Measurements from ENCODE around the gene CDC20B. TPM values are rescaled to one million over a fixed set of nuclear protein-coding genes. Genes with fewer than 3 reads are reported as not detected.

Gene CDC20B
- total RNA-seq, 2 experiments from 2014 or later: not detected

GRCh38 chr5:55151923-55152842 lies 20.8 kb downstream of the CDC20B start:
- no peak for DNase-seq
- Mint-ChIP-seq H3K36me3 (ENCODE audit: low read depth) (no peaks in the 10 kb centered on the region), H3K4me3 (no peak overlapping the region), H3K27ac (no peak overlapping the region), H3K27me3 (ENCODE audit: low read depth) (peaks cover 7% of the 10 kb centered on the region), H3K4me1 (ENCODE audit: low read depth) (no peaks in the 10 kb centered on the region), H3K9me3 (peaks cover 3% of the 10 kb centered on the region)
- intact Hi-C loops (cut with micrococcal nuclease): no loop called here
- CTCF ChIA-PET: interaction anchor here (0.6 to 4.0 kb wide), 3 partner anchors 208 to 592 kb away, joined by 3 to 20 read pairs (median 4); no protein-coding TSS in a partner anchor

GRCh38 chr5:55149308-55149795 lies 23.6 kb downstream of the CDC20B start:
- intact Hi-C loops (cut with micrococcal nuclease): loop anchor here (5.0 kb wide), 2 partner anchors 47 to 112 kb away; partner anchors contain the start of gene GZMA
- Mint-ChIP-seq H3K4me3 (no peak overlapping the region), H3K27me3 (ENCODE audit: low read depth) (peaks cover 10% of the 10 kb centered on the region), H3K27ac (no peak overlapping the region), H3K36me3 (ENCODE audit: low read depth) (no peaks in the 10 kb centered on the region), H3K9me3 (no peaks in the 10 kb centered on the region), H3K4me1 (ENCODE audit: low read depth) (peaks cover 6% of the 10 kb centered on the region)
- no peak for DNase-seq
- CTCF ChIA-PET: interaction anchor here (1.2 kb wide), 1 partner anchor 241 kb away, joined by 4 read pairs; no protein-coding TSS in a partner anchor

DNA sequence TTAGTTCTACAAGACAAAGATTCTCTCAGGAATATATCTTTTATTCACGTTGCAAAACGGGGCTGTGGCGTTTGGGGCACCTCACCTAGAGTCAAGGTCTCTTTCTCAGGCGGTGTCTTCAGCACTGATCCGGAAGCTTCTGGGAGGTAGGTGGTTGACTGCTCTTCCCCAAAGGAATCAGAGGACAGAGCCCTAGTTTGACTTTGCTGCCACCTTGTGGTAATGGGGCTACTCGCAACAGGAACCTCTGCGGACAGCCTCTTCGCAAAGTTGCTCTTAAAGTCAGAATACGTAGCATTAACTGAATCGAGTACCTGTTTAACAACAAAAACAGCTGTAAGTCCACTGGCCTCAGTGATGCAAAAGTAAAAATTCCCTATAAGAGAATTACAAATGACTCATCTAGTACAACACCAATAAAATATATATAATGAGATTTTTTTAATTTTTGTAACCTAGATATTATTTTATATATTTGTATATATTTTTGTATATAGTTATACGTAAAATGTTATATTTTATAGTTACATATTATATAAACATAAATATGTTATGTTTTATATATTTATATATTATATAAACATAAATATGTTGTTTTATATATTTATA lies 26.3 kb downstream of the CDC20B start:
- H3K9me3 Mint-ChIP-seq: no peaks in the 10 kb centered on the region
- H3K27ac Mint-ChIP-seq: no peak overlapping the region
- CTCF ChIA-PET: interaction anchor here (0.7 to 7.0 kb wide), 24 partner anchors 8 to 261 kb away, joined by 3 to 87 read pairs (median 3); partner anchors contain the start of gene GPX8

DNA sequence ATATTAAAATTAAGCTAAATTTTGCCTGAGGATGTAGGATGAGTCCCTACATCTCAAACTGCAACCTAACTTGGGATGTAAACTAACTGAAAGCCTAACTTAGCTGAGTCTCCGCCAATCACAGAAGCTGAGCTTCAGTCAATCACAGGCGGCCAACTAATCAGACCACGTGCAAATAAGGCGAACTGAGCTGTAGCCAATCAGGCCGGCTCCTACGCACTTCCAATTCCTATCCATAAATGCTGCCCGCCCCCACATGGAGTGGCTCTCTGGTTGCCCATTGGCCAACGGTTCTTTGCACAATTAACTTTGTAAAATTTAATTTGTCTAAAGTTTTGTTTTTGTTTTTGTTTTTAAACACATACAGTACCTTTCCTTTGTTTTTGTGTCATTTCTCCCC lies 26.9 kb downstream of the CDC20B start:
- peaks cover 4% of the 10 kb centered on the region for H3K27me3 Mint-ChIP-seq (ENCODE audit: low read depth)
- H3K4me3 Mint-ChIP-seq: no peak overlapping the region
- H3K27ac Mint-ChIP-seq: no peak overlapping the region
- intact Hi-C loops (cut with micrococcal nuclease): loop anchor here (1.0 to 5.0 kb wide), 5 partner anchors 44 to 629 kb away; partner anchors contain the start of genes GZMA and SNX18
- H3K4me1 Mint-ChIP-seq (ENCODE audit: low read depth): peaks cover 18% of the 10 kb centered on the region
- no peaks in the 10 kb centered on the region for H3K9me3 Mint-ChIP-seq
- no peak for DNase-seq
- CTCF ChIA-PET: interaction anchor here (0.7 to 7.0 kb wide), 22 partner anchors 8 to 261 kb away, joined by 3 to 87 read pairs (median 3); partner anchors contain the start of gene GPX8
- H3K36me3 Mint-ChIP-seq (ENCODE audit: low read depth): no peaks in the 10 kb centered on the region

More for the DNA sequence above, 26.3 kb downstream of the CDC20B start:
- Mint-ChIP-seq H3K36me3 (ENCODE audit: low read depth) (no peaks in the 10 kb centered on the region), H3K4me3 (no peak overlapping the region), H3K4me1 (ENCODE audit: low read depth) (peaks cover 12% of the 10 kb centered on the region), H3K27me3 (ENCODE audit: low read depth) (peaks cover 4% of the 10 kb centered on the region)
- intact Hi-C loops (cut with micrococcal nuclease): loop anchor here (1.0 to 5.0 kb wide), 5 partner anchors 44 to 629 kb away; partner anchors contain the start of genes GZMA and SNX18
- DNase-seq: peak; percentile 90

DNA sequence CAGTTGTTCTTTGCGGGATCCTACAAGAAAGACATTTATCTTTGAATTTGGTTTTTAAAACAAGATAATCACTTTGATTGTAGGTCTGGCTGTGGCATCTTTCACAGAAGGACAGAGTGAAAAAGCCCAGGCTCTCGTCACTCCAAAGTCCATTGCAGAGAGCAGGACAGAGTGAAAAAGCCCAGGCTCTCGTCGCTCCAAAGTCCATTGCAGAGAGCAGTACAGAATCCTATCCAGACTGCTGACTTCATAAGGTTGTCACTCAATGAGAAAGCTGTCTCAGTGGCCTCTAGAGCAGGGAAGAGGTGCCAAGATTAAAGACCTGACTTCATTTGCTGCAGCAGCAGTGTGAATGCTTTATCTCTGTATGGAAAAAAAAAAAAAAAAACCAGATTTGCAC lies 29.4 kb downstream of the CDC20B start:
- Mint-ChIP-seq H3K27me3 (ENCODE audit: low read depth) (peaks cover 3% of the 10 kb centered on the region), H3K27ac (no peak overlapping the region), H3K9me3 (no peaks in the 10 kb centered on the region), H3K4me3 (no peak overlapping the region), H3K36me3 (ENCODE audit: low read depth) (no peaks in the 10 kb centered on the region), H3K4me1 (ENCODE audit: low read depth) (peaks cover 21% of the 10 kb centered on the region)
- no peak for DNase-seq
- intact Hi-C loops (cut with micrococcal nuclease): no loop called here
- CTCF ChIA-PET: interaction anchor here (0.6 to 7.0 kb wide), 3 partner anchors 100 to 238 kb away, joined by 3 to 87 read pairs (median 64); no protein-coding TSS in a partner anchor

DNA sequence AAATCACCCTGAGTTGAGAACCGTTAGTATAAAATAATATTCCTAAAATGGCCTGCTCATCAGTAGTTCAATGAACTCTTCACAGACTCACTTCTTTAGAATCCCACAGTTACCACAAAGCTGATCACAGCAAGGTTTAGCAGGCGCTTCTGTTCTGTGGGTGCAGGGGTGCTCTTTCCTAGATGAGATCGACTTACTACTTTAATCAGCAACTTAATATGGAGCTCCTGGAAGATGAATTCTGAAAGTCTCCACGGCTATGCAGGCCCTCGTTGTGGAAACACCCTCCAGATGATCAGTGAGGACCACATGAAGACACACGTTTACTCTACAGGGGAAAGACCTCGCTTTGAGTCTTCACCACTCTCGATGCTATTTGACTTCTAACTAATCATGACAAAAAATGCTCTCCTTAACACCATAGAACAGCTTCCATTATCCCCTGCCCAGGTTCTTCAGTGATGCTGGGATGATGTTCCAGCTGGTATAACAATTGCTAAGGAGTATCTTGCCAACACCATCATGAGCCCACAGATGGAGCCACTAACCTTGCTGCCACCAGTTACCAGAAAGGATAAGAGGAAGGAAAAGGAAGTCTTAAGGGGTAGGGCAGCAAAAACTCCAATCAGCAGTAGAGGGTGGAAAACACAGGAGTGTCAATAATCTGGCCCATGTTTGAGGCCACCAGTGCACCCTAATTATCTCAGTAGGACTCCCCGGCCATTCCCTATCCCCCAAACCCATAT lies 30.9 kb downstream of the CDC20B start:
- intact Hi-C loops (cut with micrococcal nuclease): no loop called here
- Mint-ChIP-seq H3K9me3 (no peaks in the 10 kb centered on the region), H3K27me3 (ENCODE audit: low read depth) (peaks cover 3% of the 10 kb centered on the region), H3K4me1 (ENCODE audit: low read depth) (peaks cover 21% of the 10 kb centered on the region), H3K36me3 (ENCODE audit: low read depth) (no peaks in the 10 kb centered on the region), H3K27ac (no peak overlapping the region), H3K4me3 (no peak overlapping the region)
- CTCF ChIA-PET: interaction anchor here (1.6 to 7.0 kb wide), 3 partner anchors 18 to 236 kb away, joined by 6 to 87 read pairs (median 16); partner anchors contain the start of gene GPX8
- no peak for DNase-seq

- no peak for DNase-seq
- Mint-ChIP-seq H3K27me3 (ENCODE audit: low read depth) (peaks cover 3% of the 10 kb centered on the region), H3K36me3 (ENCODE audit: low read depth) (no peaks in the 10 kb centered on the region), H3K4me1 (ENCODE audit: low read depth) (peaks cover 15% of the 10 kb centered on the region), H3K4me3 (no peak overlapping the region), H3K27ac (no peak overlapping the region), H3K9me3 (no peaks in the 10 kb centered on the region)
- intact Hi-C loops (cut with micrococcal nuclease): no loop called here
- CTCF ChIA-PET: interaction anchor here (0.5 to 7.0 kb wide), 7 partner anchors 19 to 1213 kb away, joined by 3 to 87 read pairs (median 5); partner anchors contain the start of gene GPX8
Observed at GRCh38 chr5:55140908-55141665, 31.9 kb downstream of the CDC20B start.

DNA sequence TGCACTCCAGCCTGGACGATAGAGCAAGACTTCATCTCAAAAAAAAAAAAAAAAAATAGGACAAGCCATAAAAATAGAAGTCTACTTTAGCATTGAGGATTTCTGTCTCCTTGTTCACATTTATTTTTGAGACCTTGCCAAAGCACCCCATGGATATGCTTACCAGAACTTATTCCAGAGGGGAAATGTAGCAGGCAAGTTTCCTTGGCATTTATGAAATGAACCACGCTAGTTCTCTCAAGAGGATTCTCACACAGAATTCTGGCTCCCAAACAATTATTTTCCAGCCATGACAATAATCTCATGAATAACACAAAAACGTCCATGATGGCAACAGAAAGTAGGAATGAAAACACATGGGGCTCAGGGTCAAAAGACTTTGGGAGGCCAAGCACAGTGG lies 36.5 kb downstream of the CDC20B start:
- Mint-ChIP-seq H3K4me3 (no peak overlapping the region), H3K4me1 (ENCODE audit: low read depth) (peaks cover 19% of the 10 kb centered on the region), H3K9me3 (no peaks in the 10 kb centered on the region), H3K36me3 (ENCODE audit: low read depth) (no peaks in the 10 kb centered on the region), H3K27me3 (ENCODE audit: low read depth) (no peaks in the 10 kb centered on the region), H3K27ac (no peak overlapping the region)
- DNase-seq: no peak
- intact Hi-C loops (cut with micrococcal nuclease): no loop called here
- CTCF ChIA-PET: interaction anchor here (1.8 to 2.3 kb wide), 2 partner anchors 10 to 192 kb away, joined by 6 to 8 read pairs; no protein-coding TSS in a partner anchor

- peaks cover 13% of the 10 kb centered on the region for H3K9me3 Mint-ChIP-seq
- intact Hi-C loops (cut with micrococcal nuclease): loop anchor here (1.0 to 2.0 kb wide), 2 partner anchors 61 to 97 kb away; no protein-coding TSS in a partner anchor
- CTCF ChIA-PET: interaction anchor here (1.1 kb wide), 1 partner anchor 190 kb away, joined by 8 read pairs; no protein-coding TSS in a partner anchor
- H3K36me3 Mint-ChIP-seq (ENCODE audit: low read depth): peaks cover 2% of the 10 kb centered on the region
- peaks cover 12% of the 10 kb centered on the region for H3K4me1 Mint-ChIP-seq (ENCODE audit: low read depth)
- DNase-seq: peak; percentile 33
- no peak overlapping the region for H3K4me3 Mint-ChIP-seq
- H3K27ac Mint-ChIP-seq: no peak overlapping the region
- no peaks in the 10 kb centered on the region for H3K27me3 Mint-ChIP-seq (ENCODE audit: low read depth)
Observed at GRCh38 chr5:55134053-55134722, 38.8 kb downstream of the CDC20B start.

- DNase-seq: no peak
- Mint-ChIP-seq H3K27me3 (ENCODE audit: low read depth) (no peaks in the 10 kb centered on the region), H3K27ac (no peak overlapping the region), H3K36me3 (ENCODE audit: low read depth) (no peaks in the 10 kb centered on the region), H3K4me1 (ENCODE audit: low read depth) (no peaks in the 10 kb centered on the region), H3K4me3 (no peak overlapping the region), H3K9me3 (no peaks in the 10 kb centered on the region)
- intact Hi-C loops (cut with micrococcal nuclease): no loop called here
- CTCF ChIA-PET: interaction anchor here (1.7 kb wide), 1 partner anchor 179 kb away, joined by 4 read pairs; no protein-coding TSS in a partner anchor
Observed at GRCh38 chr5:55123365-55123764, 49.6 kb downstream of the CDC20B start.

All from activated naive CD4-positive, alpha-beta T cell treated with anti-CD3 and anti-CD28 coated beads for 36 hours (primary cell).